DMS53 treated with DMSO at 0.1 percent for 48 hours (cell line): ENCODE data around the gene DOK6.

Experiments
- DNase-seq: peaks from one replicate; lab custom pipeline; 2025; ENCODE audit not compliant: unreplicated experiment; lab: John Stamatoyannopoulos, UW

DOK6 gene

GRCh38 chr18:69432847-69433246 is 32.2 kb downstream of the DOK6 start:
- no peak for DNase-seq

- DNase-seq, result peak; percentile 39
Measured at GRCh38 chr18:69435000-69435399, 34.3 kb downstream of the DOK6 start.

GRCh38 chr18:69444221-69444620 is 43.5 kb downstream of the DOK6 start:
- DNase-seq, result no peak

- no peak for DNase-seq
Measured at GRCh38 chr18:69447886-69448285, 47.2 kb downstream of the DOK6 start.

- DNase-seq, result peak; percentile 25
Measured at GRCh38 chr18:69455125-69455524, 54.4 kb downstream of the DOK6 start.

GRCh38 chr18:69469444-69469919 is 68.8 kb downstream of the DOK6 start:
- DNase-seq, result no peak

GRCh38 chr18:69480460-69480859 is 79.8 kb downstream of the DOK6 start:
- no peak for DNase-seq

GRCh38 chr18:69483574-69483973 is 82.9 kb downstream of the DOK6 start:
- DNase-seq, result no peak

GRCh38 chr18:69484699-69485396 is 84.2 kb downstream of the DOK6 start:
- DNase-seq, result peak; percentile 51

GRCh38 chr18:69487488-69488394 is 87.1 kb downstream of the DOK6 start:
- DNase-seq, result no peak

- no peak for DNase-seq
Measured at GRCh38 chr18:69490072-69490471, 89.4 kb downstream of the DOK6 start.

- no peak for DNase-seq
Measured at GRCh38 chr18:69490813-69491212, 90.1 kb downstream of the DOK6 start.

GRCh38 chr18:69491576-69491975 is 90.9 kb downstream of the DOK6 start:
- no peak for DNase-seq

- DNase-seq, result no peak
Measured at GRCh38 chr18:69492861-69493260, 92.2 kb downstream of the DOK6 start.

- no peak for DNase-seq
Measured at GRCh38 chr18:69494841-69495240, 94.2 kb downstream of the DOK6 start.

- DNase-seq, result no peak
Measured at GRCh38 chr18:69495338-69495737, 94.7 kb downstream of the DOK6 start.

- no peak for DNase-seq
Measured at GRCh38 chr18:69495841-69496533, 95.3 kb downstream of the DOK6 start.

GRCh38 chr18:69518989-69519388 is 118.3 kb downstream of the DOK6 start:
- no peak for DNase-seq

- DNase-seq, result no peak
Measured at GRCh38 chr18:69523582-69523981, 122.9 kb downstream of the DOK6 start.

GRCh38 chr18:69528435-69528834 is 127.7 kb downstream of the DOK6 start:
- no peak for DNase-seq

GRCh38 chr18:69529151-69529550 is 128.5 kb downstream of the DOK6 start:
- no peak for DNase-seq

- DNase-seq, result no peak
Measured at GRCh38 chr18:69531973-69532372, 131.3 kb downstream of the DOK6 start.
